ENCODE results near the gene MARCO. TPM values are rescaled to one million over a fixed set of nuclear protein-coding genes. Genes with fewer than 3 reads are reported as not detected.
"Not testable (repeated sequence)": the region's sequence is repeated elsewhere in the genome, so short reads cannot be mapped to it uniquely, and the experiment has no call there.

MARCO gene
- total RNA-seq, 1 donor from 2014 or later: 1.1 TPM

DNA sequence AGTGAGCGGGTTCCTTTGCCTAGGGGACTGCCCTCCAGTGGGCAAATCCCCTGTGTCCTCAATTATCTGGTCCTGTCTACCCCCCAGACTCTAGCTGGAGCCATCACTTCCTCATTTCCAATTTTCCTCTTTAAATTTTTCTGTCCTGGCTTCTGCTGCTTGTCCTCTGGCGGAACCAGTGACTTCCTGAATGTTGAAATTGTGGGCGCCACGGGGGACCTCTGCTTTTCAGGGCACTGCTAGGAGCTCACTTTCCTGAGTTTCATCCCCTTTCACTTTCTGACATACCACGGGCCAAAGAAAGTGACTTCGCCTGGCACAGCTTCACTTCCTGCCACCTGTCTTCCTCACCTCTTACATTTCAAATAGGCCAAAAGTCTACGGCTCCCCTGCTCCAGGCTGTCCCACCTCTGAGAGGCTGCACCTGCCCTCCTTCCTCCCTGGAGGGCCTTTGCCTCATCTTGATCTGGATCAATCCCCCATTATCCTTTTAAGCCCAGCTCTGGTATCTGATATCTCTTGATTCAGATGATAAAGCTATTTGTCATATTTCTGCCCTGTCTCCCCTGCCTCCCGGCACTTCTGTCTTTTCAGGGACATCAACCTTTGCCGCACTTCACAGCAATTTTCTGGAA, 1.4 kb upstream of the MARCO start:
- no peak overlapping the region for H3K4me3 Mint-ChIP-seq
- no peak overlapping the region for H3K27ac Mint-ChIP-seq
- TF ChIP-seq, protein P1, sequence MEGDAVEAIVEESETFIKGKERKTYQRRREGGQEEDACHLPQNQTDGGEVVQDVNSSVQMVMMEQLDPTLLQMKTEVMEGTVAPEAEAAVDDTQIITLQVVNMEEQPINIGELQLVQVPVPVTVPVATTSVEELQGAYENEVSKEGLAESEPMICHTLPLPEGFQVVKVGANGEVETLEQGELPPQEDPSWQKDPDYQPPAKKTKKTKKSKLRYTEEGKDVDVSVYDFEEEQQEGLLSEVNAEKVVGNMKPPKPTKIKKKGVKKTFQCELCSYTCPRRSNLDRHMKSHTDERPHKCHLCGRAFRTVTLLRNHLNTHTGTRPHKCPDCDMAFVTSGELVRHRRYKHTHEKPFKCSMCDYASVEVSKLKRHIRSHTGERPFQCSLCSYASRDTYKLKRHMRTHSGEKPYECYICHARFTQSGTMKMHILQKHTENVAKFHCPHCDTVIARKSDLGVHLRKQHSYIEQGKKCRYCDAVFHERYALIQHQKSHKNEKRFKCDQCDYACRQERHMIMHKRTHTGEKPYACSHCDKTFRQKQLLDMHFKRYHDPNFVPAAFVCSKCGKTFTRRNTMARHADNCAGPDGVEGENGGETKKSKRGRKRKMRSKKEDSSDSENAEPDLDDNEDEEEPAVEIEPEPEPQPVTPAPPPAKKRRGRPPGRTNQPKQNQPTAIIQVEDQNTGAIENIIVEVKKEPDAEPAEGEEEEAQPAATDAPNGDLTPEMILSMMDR (conservative IDR thresholded peaks at IDR 0.05): no peak
- H3K9me3 Mint-ChIP-seq: no peaks in the 10 kb centered on the region
- peaks cover 11% of the 10 kb centered on the region for H3K27me3 Mint-ChIP-seq
- DNase-seq (ENCODE audit: extremely low spot score, unreplicated experiment): no peak
- no peaks in the 10 kb centered on the region for H3K4me1 Mint-ChIP-seq (ENCODE audit: unreplicated experiment)
- H3K36me3 Mint-ChIP-seq: no peaks in the 10 kb centered on the region

DNA sequence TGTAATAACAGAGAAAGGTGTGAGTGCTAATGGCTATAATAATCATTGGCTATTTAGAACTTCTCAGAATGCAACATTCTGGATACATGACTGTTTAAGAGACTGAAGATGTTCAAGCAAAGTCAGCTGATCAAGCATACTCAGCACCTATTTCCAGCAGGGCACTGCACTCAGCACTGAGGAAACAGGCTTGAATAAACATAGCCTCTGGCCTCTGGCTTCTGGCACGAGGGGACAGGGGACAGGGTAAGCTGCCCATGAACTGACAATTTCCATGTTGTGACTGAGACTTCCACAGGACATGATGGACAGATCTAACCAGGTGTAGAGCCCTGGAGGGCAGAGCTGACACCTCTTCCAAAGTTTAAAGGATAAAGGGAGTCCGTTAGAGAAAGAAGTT, 1.3 kb downstream of the MARCO start:
- DNase-seq (ENCODE audit: extremely low spot score, unreplicated experiment): no peak
- Mint-ChIP-seq H3K4me1 (ENCODE audit: unreplicated experiment) (no peaks in the 10 kb centered on the region), H3K9me3 (no peaks in the 10 kb centered on the region), H3K36me3 (no peaks in the 10 kb centered on the region), H3K27ac (no peak overlapping the region), H3K4me3 (no peak overlapping the region), H3K27me3 (peaks cover 19% of the 10 kb centered on the region)
- TF ChIP-seq, protein P1 (conservative IDR thresholded peaks at IDR 0.05): no peak

DNA sequence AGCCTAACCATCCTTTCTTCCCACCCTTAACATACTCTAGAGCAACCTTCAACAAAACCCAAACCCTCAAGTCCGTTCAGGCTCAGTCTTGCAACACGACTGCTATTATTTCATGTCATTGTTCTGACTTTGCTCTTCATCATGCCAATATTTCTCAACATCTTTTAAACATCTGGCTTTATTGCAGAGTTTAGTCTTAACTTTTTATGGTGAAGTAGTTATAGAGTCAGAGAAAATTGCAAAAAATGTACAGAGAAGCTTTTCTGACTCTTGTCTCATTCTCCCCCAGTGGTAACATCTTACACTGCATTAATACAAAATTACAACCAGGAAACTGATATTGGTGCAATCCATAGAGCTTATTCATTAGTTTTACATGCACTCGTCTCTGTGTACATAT, 3.9 kb downstream of the MARCO start:
- no peaks in the 10 kb centered on the region for H3K9me3 Mint-ChIP-seq
- H3K4me1 Mint-ChIP-seq (ENCODE audit: unreplicated experiment): no peaks in the 10 kb centered on the region
- peaks cover 30% of the 10 kb centered on the region for H3K27me3 Mint-ChIP-seq
- no peaks in the 10 kb centered on the region for H3K36me3 Mint-ChIP-seq
- DNase-seq (ENCODE audit: extremely low spot score, unreplicated experiment): no peak
- H3K27ac Mint-ChIP-seq: no peak overlapping the region
- TF ChIP-seq, protein P1 (conservative IDR thresholded peaks at IDR 0.05): peak; percentile 22
- no peak overlapping the region for H3K4me3 Mint-ChIP-seq

GRCh38 chr2:118948266-118948665, 6.3 kb downstream of the MARCO start:
- not testable (repeated sequence) for H3K4me3 Mint-ChIP-seq; DNase-seq (ENCODE audit: extremely low spot score, unreplicated experiment); H3K4me1 Mint-ChIP-seq (ENCODE audit: unreplicated experiment); H3K9me3 Mint-ChIP-seq; H3K36me3 Mint-ChIP-seq; H3K27ac Mint-ChIP-seq
- peaks cover 31% of the 10 kb centered on the region for H3K27me3 Mint-ChIP-seq

DNA sequence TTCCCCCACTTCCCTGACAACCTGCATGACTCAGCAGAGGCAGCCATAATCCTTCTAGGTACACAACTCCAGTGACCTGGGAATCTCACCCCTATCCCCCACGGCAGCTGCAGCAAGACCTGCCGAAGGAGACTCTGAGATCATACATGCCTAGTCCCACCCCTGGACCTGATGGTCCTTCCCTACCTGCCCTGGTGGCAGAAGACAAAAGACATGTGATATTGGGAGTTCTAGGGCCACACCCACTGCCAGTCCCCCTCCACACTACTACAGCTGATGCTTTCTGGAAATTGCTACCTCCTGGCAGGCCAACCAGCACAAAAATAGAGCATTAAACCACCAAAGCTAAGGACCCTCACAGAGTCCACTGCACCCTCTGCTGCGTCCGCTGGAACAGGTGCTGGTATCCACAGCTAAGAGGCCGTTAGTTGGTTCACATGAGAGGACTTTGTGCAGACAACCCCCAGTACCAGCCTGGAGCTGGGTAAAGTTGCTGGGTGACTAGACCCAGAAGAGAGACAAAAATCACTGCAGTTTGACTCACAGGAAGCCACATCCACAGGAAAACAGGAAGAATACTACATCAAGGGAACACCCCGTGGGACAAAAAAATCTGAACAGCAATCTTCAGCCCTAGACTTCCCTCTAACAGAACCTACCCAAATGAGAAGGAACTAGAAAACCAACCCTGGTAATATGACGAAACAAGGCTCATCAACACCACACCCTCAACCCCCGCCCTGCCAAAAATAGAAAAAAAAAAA, 12.5 kb downstream of the MARCO start:
- Mint-ChIP-seq H3K4me3 (no peak overlapping the region), H3K4me1 (ENCODE audit: unreplicated experiment) (no peaks in the 10 kb centered on the region), H3K27me3 (peaks cover 16% of the 10 kb centered on the region), H3K27ac (no peak overlapping the region), H3K36me3 (no peaks in the 10 kb centered on the region), H3K9me3 (no peaks in the 10 kb centered on the region)
- TF ChIP-seq, protein P1 (conservative IDR thresholded peaks at IDR 0.05): no peak
- DNase-seq (ENCODE audit: extremely low spot score, unreplicated experiment): no peak

DNA sequence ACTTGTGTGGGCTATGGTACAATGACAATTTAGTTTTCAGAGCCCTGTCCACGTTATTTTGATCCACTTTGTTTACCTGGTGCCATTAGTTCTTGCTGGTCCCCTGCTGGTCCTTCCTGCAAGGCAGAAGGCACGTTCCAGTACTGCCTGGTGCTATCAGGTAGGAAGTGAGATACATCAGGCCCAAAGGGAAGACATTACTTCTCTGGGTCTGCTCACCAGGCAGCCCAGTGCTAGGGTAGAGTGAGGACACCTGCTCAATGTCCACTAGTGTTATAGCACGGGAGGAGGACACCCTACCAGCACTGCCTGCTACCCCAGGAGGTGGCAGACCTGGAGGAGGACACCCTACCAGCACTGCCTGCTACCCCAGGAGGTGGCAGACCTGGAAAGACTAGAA, 23.7 kb downstream of the MARCO start:
- Mint-ChIP-seq H3K4me3 (no peak overlapping the region), H3K27ac (no peak overlapping the region), H3K36me3 (no peaks in the 10 kb centered on the region), H3K4me1 (ENCODE audit: unreplicated experiment) (no peaks in the 10 kb centered on the region), H3K9me3 (no peaks in the 10 kb centered on the region), H3K27me3 (peaks cover 11% of the 10 kb centered on the region)
- TF ChIP-seq, protein P1 (conservative IDR thresholded peaks at IDR 0.05): no peak
- no peak for DNase-seq (ENCODE audit: extremely low spot score, unreplicated experiment)

Measured in type B pancreatic cell (in vitro differentiated cells).